ENCODE data around the gene IRX1.

IRX1 gene

GRCh38 chr5:3601061-3601710 lies 5.6 kb downstream of the IRX1 start:
- Histone ChIP-seq H3K4me3 (ENCODE audit: low read length in 2 of 2) (no peak overlapping the region), H3K27ac (ENCODE audit: low read depth in 2 of 2, low read length in 2 of 2) (no peak overlapping the region), H3K36me3 (ENCODE audit: control insufficient read depth in 2 of 2, insufficient read depth in 2 of 2, low read length in 2 of 2) (no peaks in the 10 kb centered on the region), H3K4me1 (ENCODE audit: control insufficient read depth in 2 of 2, insufficient read depth in 2 of 2, low read length in 2 of 2) (no peaks in the 10 kb centered on the region), H3K27me3 (ENCODE audit: control insufficient read depth in 2 of 2, insufficient read depth in 2 of 2, low read length in 2 of 2) (peaks cover 6 to 10% of the 10 kb centered on the region in 2 donors), H3K9me3 (ENCODE audit: control insufficient read depth in 2 of 2, low read length in 2 of 2) (no peaks in the 10 kb centered on the region), H3K9ac (ENCODE audit: low read depth in 1 of 2, low read length in 2 of 2) (no peak overlapping the region)

DNA sequence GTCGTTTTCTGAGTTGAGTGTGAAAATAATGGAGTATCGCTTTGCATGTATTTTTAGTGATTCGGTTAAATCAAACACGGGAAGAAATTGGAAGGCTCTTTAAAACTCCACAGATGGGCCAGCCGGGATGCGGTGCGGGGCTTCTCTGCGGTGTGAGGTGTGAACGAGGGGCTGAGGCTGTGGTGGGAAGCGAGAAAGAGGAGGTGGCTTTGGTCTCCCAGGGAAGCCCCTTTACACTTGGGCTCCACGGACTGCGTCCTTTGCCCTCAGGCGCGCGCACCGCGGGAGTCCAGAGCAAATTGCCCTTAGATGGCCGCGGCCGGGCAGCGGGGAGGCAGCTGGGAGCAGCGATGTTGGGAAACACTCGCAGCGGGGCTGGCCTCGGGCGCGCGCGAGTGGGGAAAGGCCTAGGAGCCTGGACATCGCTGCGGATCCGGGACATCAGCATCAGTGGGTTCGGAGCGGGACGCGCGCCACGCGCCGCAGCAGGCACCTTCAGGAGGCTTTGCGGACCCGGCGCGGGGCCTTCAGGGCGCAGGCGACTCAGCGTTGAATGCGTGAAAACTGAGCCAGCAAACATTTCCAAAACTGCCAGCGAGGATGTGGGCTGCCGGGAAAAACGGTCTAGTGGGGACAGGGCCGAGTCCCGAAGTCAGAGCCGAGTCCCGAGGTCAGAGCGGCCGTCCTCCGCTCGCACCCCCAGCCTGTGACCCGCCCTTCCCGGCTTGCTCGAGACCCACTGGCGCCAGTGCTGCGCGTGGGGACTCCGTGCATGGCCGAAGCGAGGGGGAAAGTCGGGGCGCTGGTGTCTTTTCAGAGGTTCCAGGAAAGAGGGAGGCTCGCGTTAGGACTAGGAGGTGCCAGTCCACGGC lies 6.5 kb downstream of the IRX1 start:
- H3K27me3 ChIP-seq (ENCODE audit: control insufficient read depth in 2 of 2, insufficient read depth in 2 of 2, low read length in 2 of 2) = peaks cover 6 to 10% of the 10 kb centered on the region in 2 donors
- no peak overlapping the region for H3K27ac ChIP-seq (ENCODE audit: low read depth in 2 of 2, low read length in 2 of 2)
- no peak overlapping the region for H3K9ac ChIP-seq (ENCODE audit: low read depth in 1 of 2, low read length in 2 of 2)
- no peaks in the 10 kb centered on the region for H3K9me3 ChIP-seq (ENCODE audit: control insufficient read depth in 2 of 2, low read length in 2 of 2)
- no peaks in the 10 kb centered on the region for H3K36me3 ChIP-seq (ENCODE audit: control insufficient read depth in 2 of 2, insufficient read depth in 2 of 2, low read length in 2 of 2)
- H3K4me1 ChIP-seq (ENCODE audit: control insufficient read depth in 2 of 2, insufficient read depth in 2 of 2, low read length in 2 of 2) = no peaks in the 10 kb centered on the region
- no peak overlapping the region for H3K4me3 ChIP-seq (ENCODE audit: low read length in 2 of 2)

DNA sequence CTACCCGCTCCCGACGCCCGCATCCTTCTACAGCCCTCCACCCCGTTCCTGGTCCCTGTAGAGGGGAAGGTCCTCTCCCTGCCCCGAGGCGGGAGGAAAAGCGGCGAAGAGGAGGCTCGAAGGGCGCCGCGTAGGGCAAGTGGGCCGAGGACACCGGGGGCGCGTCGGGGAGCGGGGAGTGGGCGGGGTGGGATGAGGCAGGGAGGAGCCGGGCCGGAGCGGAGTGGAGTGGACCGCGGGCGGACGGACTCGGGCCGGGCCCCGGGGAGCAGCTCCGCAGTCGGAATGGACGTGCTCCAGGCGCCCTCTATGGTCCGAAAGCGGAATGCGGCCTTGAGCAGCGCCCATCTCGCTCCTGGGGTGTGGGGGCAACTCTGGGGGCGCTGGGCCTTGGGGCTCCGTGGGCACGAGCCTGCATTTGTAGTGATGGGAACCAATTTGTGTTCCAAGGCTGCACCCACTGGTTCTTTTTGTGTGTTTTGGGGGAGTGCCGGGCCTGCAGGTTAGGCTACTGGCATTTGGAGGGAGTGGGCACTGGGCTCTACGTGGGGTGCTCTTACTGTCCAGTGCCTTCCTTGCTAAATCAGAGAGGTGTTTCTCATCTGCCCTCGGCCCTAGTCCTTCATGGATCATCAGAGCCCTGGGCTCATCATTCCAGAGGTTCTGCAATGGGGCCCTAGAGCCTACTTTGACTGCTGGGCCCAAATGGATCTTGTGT lies 7.3 kb downstream of the IRX1 start:
- peaks cover 6% of the 10 kb centered on the region in 2 donors for H3K27me3 ChIP-seq (ENCODE audit: control insufficient read depth in 2 of 2, insufficient read depth in 2 of 2, low read length in 2 of 2)

GRCh38 chr5:3604501-3604900 lies 8.9 kb downstream of the IRX1 start:
- Histone ChIP-seq H3K27ac (ENCODE audit: low read depth in 2 of 2, low read length in 2 of 2) (no peak overlapping the region), H3K36me3 (ENCODE audit: control insufficient read depth in 2 of 2, insufficient read depth in 2 of 2, low read length in 2 of 2) (no peaks in the 10 kb centered on the region), H3K9me3 (ENCODE audit: control insufficient read depth in 2 of 2, low read length in 2 of 2) (no peaks in the 10 kb centered on the region), H3K9ac (ENCODE audit: low read depth in 1 of 2, low read length in 2 of 2) (no peak overlapping the region), H3K4me1 (ENCODE audit: control insufficient read depth in 2 of 2, insufficient read depth in 2 of 2, low read length in 2 of 2) (no peaks in the 10 kb centered on the region), H3K4me3 (ENCODE audit: low read length in 2 of 2) (no peak overlapping the region), H3K27me3 (ENCODE audit: control insufficient read depth in 2 of 2, insufficient read depth in 2 of 2, low read length in 2 of 2) (peaks cover 5 to 6% of the 10 kb centered on the region in 2 donors)

More for the DNA sequence above, 7.3 kb downstream of the IRX1 start:
- no peaks in the 10 kb centered on the region for H3K9me3 ChIP-seq (ENCODE audit: control insufficient read depth in 2 of 2, low read length in 2 of 2)
- no peak overlapping the region for H3K27ac ChIP-seq (ENCODE audit: low read depth in 2 of 2, low read length in 2 of 2)
- no peaks in the 10 kb centered on the region for H3K36me3 ChIP-seq (ENCODE audit: control insufficient read depth in 2 of 2, insufficient read depth in 2 of 2, low read length in 2 of 2)
- no peak overlapping the region for H3K4me3 ChIP-seq (ENCODE audit: low read length in 2 of 2)
- H3K9ac ChIP-seq (ENCODE audit: low read depth in 1 of 2, low read length in 2 of 2) = no peak overlapping the region
- no peaks in the 10 kb centered on the region for H3K4me1 ChIP-seq (ENCODE audit: control insufficient read depth in 2 of 2, insufficient read depth in 2 of 2, low read length in 2 of 2)

DNA sequence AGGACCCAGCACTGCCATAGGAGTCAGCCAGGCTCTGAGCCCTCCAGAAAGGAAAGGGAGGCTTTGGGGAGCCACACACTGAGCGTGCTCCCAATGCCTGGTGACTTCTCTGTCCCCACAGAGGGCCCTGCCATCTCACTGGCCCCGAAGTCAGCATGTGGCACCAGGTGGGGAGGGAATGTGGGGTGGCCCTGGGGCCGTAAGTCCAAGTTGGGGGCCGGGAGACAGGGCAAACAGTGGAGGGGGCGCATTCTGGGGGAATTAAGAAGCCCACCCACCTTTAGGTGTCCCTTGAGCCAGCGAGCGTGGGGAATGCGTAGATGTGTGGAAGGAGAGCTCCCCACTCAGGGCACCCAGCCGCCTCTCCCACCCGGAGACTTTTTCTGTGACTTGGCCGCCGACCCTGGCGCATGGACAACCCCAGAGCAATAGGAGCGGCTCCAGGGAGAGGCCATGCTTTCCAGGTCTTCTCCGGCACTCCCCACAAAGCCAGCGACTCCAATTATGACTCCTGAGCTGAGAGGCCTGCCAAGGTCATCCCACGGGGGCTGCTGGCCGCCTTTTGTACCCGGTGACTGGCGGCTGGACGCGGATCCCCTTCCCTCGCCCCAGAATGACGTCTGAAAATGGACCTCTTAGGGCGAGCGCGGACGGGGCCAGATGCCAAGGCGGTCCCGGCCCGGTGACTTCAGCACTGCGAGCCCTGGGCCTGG lies 9.8 kb downstream of the IRX1 start:
- Histone ChIP-seq H3K9ac (ENCODE audit: low read depth in 1 of 2, low read length in 2 of 2) (no peak overlapping the region), H3K27me3 (ENCODE audit: control insufficient read depth in 2 of 2, insufficient read depth in 2 of 2, low read length in 2 of 2) (peaks cover 5 to 6% of the 10 kb centered on the region in 2 donors), H3K9me3 (ENCODE audit: control insufficient read depth in 2 of 2, low read length in 2 of 2) (no peaks in the 10 kb centered on the region), H3K27ac (ENCODE audit: low read depth in 2 of 2, low read length in 2 of 2) (no peak overlapping the region), H3K4me1 (ENCODE audit: control insufficient read depth in 2 of 2, insufficient read depth in 2 of 2, low read length in 2 of 2) (no peaks in the 10 kb centered on the region), H3K36me3 (ENCODE audit: control insufficient read depth in 2 of 2, insufficient read depth in 2 of 2, low read length in 2 of 2) (no peaks in the 10 kb centered on the region), H3K4me3 (ENCODE audit: low read length in 2 of 2) (no peak overlapping the region)

DNA sequence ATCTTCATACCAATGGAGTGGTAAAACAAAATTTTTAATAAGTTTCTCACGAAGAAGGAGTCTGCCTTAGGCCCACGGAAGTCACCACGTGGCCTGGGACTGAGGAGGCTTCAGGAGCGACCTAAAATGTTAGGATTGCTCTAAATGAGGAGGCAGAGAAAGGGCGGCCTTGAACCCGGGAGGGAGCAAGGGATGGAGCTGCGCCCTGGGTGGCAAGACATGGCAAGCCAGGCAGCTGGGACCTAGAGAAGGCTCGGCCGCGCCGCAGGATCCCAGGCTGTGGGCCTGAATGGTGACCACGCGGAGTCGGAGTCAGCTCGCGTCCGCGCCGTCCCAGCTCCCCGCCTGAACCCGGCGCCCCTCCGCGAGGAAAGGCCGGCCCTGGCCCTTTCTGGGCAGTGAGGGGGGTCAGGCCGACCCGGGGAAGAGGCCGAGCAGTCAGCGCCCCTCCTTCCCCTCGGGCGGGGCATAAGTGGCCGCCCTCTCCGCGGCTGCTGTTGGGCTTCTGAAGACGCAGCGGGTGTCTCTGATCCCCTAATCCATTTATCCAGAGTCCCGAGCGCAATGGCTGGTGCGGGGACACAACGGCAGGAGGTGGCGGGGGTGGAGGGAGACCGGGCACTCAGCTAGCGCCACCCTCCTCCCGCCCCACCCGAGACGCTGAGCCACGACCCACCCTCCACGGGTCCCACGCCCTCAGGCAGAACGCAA lies 10.6 kb downstream of the IRX1 start:
- Histone ChIP-seq H3K9me3 (ENCODE audit: control insufficient read depth in 2 of 2, low read length in 2 of 2) (no peaks in the 10 kb centered on the region), H3K4me1 (ENCODE audit: control insufficient read depth in 2 of 2, insufficient read depth in 2 of 2, low read length in 2 of 2) (no peaks in the 10 kb centered on the region), H3K4me3 (ENCODE audit: low read length in 2 of 2) (no peak overlapping the region), H3K36me3 (ENCODE audit: control insufficient read depth in 2 of 2, insufficient read depth in 2 of 2, low read length in 2 of 2) (no peaks in the 10 kb centered on the region), H3K27ac (ENCODE audit: low read depth in 2 of 2, low read length in 2 of 2) (no peak overlapping the region), H3K9ac (ENCODE audit: low read depth in 1 of 2, low read length in 2 of 2) (no peak overlapping the region), H3K27me3 (ENCODE audit: control insufficient read depth in 2 of 2, insufficient read depth in 2 of 2, low read length in 2 of 2) (peaks cover 2 to 4% of the 10 kb centered on the region in 2 donors)

- H3K27ac ChIP-seq (ENCODE audit: low read depth in 2 of 2, low read length in 2 of 2) = no peak overlapping the region
- no peaks in the 10 kb centered on the region for H3K36me3 ChIP-seq (ENCODE audit: control insufficient read depth in 2 of 2, insufficient read depth in 2 of 2, low read length in 2 of 2)
- no peaks in the 10 kb centered on the region for H3K4me1 ChIP-seq (ENCODE audit: control insufficient read depth in 2 of 2, insufficient read depth in 2 of 2, low read length in 2 of 2)
- peaks cover 0 to 2% of the 10 kb centered on the region in 2 donors for H3K27me3 ChIP-seq (ENCODE audit: control insufficient read depth in 2 of 2, insufficient read depth in 2 of 2, low read length in 2 of 2)
- H3K9ac ChIP-seq (ENCODE audit: low read depth in 1 of 2, low read length in 2 of 2) = no peak overlapping the region
- H3K4me3 ChIP-seq (ENCODE audit: low read length in 2 of 2) = no peak overlapping the region
- no peaks in the 10 kb centered on the region for H3K9me3 ChIP-seq (ENCODE audit: control insufficient read depth in 2 of 2, low read length in 2 of 2)
Measured at GRCh38 chr5:3607541-3608181, 12.0 kb downstream of the IRX1 start.

DNA sequence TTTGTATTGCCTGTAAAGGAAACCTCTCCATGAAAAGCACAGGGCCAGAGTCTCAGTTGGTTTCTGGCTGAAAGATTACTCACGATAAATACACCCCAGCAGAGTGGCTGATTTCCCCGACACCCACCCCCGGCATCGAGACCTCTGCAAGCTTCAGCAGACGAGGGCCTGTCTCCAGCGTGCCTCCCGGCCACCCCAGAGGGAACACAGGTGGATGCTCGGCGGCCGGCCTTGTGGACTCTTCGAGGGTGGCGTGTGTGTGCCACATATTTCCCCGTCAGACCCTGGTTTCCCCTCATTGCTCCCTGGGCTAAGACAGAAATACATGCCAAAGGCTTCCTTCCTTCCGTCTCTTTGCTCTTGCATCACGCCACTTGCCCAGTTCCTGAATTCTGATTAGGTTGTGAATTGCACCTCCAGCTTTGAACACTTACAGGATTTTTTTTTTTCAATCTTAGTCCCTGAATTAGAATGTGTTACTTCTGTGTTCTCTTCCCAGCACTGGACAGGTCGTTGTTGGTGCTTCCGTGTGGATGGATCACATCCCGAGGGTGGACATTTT lies 13.6 kb downstream of the IRX1 start:
- Histone ChIP-seq H3K27ac (ENCODE audit: low read depth in 2 of 2, low read length in 2 of 2) (no peak overlapping the region), H3K27me3 (ENCODE audit: control insufficient read depth in 2 of 2, insufficient read depth in 2 of 2, low read length in 2 of 2) (peaks cover 0 to 2% of the 10 kb centered on the region in 2 donors), H3K9ac (ENCODE audit: low read depth in 1 of 2, low read length in 2 of 2) (no peak overlapping the region), H3K36me3 (ENCODE audit: control insufficient read depth in 2 of 2, insufficient read depth in 2 of 2, low read length in 2 of 2) (no peaks in the 10 kb centered on the region), H3K4me3 (ENCODE audit: low read length in 2 of 2) (no peak overlapping the region), H3K4me1 (ENCODE audit: control insufficient read depth in 2 of 2, insufficient read depth in 2 of 2, low read length in 2 of 2) (no peaks in the 10 kb centered on the region), H3K9me3 (ENCODE audit: control insufficient read depth in 2 of 2, low read length in 2 of 2) (no peaks in the 10 kb centered on the region)

GRCh38 chr5:3612591-3613042 lies 17.0 kb downstream of the IRX1 start:
- Histone ChIP-seq H3K27me3 (ENCODE audit: control insufficient read depth in 2 of 2, insufficient read depth in 2 of 2, low read length in 2 of 2) (no peaks in the 10 kb centered on the region), H3K9ac (ENCODE audit: low read depth in 1 of 2, low read length in 2 of 2) (no peak overlapping the region), H3K9me3 (ENCODE audit: control insufficient read depth in 2 of 2, low read length in 2 of 2) (no peaks in the 10 kb centered on the region), H3K27ac (ENCODE audit: low read depth in 2 of 2, low read length in 2 of 2) (no peak overlapping the region), H3K36me3 (ENCODE audit: control insufficient read depth in 2 of 2, insufficient read depth in 2 of 2, low read length in 2 of 2) (no peaks in the 10 kb centered on the region), H3K4me3 (ENCODE audit: low read length in 2 of 2) (no peak overlapping the region), H3K4me1 (ENCODE audit: control insufficient read depth in 2 of 2, insufficient read depth in 2 of 2, low read length in 2 of 2) (no peaks in the 10 kb centered on the region)

Measured in mucosa of rectum (tissue), 2 donors.